GM18499 (cell line): ENCODE data around the gene SLC26A1.

Experiments used
- ATAC-seq: cut with Tn5 transposase; IDR thresholded peaks from one replicate; pipeline ENCODE4 v1.9.1; 2021; ENCODE audit warnings: moderate number of reproducible peaks; ENCODE audit not compliant: insufficient read depth, unreplicated experiment

SLC26A1 gene

GRCh38 chr4:957231-957580, 36.0 kb downstream of the SLC26A1 start:
- ATAC-seq: no peak

DNA sequence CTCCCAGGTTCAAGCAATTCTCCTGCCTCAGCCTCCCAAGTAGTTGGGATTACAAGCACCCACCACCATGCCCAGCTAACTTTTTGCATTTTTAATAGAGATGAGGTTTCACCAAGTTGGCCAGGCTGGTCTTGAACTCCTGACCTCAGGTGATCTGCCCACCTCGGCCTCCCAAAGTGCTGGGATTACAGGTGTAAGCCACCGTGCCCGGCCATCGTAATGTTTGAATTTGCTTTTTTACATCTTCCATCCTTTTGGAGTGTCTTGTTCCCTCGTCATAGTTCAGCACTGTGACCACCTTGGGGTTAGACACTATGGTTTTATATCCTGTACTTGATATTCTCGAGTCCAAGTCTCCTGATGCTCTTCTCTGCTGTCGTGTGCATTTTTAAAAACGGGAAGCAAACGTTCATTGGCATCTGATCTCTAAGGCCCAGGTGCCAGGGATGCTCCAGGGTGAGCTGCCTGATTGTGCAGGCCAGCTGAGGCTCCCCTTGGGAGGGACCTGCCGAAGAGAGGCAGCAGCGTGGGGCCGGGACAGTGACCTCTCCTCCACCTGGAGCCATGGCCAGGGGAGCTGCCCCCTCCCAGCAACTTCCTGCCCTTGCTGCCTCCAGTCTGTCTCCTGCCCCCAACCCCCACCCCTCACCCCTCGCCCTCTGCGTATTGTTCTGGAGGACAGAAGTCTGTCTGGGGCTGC, 36.5 kb downstream of the SLC26A1 start:
- no peak for ATAC-seq

- ATAC-seq: no peak
These were observed 37.2 kb downstream of the SLC26A1 start for GRCh38 chr4:955931-956381.

DNA sequence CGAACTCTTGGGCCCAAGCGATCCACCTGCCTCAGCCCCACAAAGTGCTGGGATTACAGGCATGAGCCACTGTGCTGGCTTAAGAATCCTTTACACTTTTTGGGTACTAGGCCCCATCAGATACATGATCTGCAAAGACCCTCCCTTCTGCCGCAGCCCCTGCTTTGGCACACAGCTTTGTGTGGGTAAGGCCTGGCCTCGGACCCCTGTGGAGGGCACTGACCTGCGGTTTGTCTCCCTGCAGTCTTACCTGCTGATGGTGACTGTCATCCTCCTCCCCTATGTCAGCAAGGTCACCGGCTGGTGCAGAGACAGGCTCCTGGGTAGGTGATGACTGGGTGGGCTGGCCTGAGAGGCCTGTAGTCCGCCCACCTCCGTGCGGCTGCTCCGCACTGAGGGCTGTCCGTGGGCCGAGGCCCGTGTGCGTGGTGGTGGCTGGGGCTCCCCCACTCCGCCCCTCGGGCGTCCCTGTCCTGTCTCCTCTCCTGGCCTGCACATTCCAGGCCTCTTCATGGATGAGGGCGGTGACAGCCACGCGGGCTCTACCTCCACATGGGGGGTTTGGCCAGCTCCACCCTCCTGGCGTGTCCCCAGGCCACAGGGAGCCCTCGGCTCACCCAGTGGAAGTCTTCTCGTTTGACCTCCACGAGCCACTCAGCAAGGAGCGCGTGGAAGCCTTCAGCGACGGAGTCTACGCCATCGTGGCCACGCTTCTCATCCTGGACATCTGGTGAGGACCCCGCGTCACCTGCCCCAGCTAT, 37.9 kb downstream of the SLC26A1 start:
- ATAC-seq: no peak

DNA sequence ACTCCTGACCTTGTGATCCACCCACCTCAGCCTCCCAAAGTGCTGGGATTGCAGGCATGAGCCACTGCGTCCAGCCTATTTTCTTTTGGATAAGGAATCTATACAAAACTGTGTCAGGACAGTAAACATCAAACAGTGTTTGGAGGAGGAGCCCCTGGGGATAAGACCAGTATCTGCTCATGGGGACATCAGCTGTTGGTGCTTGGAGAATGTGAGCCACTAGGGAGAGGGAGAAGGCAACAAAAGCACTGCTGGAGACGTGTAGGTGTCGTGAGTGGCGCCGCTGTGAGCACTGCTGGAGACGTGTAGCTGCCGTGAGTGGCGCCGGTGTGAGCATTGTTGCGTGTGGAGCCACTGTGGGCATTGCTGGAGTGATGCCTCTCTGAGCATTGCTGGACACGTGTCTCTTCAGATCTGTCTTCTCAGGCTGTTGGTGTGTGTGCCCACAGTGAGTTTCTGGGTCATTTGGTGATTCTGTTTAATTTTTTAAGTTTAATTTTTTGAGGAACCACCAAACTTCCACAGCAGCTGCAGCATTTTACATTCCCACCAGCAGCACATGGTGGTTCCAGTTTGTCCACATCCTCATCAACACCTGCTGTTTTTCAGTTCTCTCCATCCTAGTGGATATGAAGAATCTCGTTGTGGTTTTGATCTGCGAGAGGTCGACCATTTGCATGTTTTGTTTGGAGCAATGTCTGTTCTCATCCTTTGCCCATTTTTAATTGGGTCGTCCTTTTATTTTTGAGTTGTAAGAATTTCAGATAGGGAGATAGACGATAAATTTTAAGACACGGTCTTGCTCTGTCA, 38.8 kb downstream of the SLC26A1 start:
- no peak for ATAC-seq

GRCh38 chr4:953574-953915, 39.7 kb downstream of the SLC26A1 start:
- ATAC-seq: no peak

GRCh38 chr4:952881-953573, 40.2 kb downstream of the SLC26A1 start:
- ATAC-seq: no peak

- ATAC-seq: no peak
These were observed 41.4 kb downstream of the SLC26A1 start for GRCh38 chr4:951594-952468.

DNA sequence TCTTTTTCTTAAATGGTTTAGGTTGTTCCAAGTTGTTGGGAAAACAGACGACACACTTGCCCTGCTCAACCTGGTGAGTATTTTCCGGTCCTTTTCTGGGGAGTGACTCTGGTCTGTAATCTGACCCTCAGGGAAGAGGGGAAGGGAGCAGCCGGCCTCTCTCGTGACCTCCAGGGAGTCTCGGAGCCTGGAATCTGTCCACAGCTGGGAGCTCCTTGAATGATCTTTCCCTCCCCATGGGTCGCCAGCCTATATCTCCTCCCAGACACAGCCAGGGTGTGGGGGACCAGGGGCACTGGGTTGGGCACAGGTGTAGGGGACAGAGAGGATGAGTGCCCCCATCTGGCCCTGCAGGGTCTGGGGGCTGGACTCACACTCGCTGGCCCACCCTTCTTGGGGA, 42.0 kb downstream of the SLC26A1 start:
- no peak for ATAC-seq

DNA sequence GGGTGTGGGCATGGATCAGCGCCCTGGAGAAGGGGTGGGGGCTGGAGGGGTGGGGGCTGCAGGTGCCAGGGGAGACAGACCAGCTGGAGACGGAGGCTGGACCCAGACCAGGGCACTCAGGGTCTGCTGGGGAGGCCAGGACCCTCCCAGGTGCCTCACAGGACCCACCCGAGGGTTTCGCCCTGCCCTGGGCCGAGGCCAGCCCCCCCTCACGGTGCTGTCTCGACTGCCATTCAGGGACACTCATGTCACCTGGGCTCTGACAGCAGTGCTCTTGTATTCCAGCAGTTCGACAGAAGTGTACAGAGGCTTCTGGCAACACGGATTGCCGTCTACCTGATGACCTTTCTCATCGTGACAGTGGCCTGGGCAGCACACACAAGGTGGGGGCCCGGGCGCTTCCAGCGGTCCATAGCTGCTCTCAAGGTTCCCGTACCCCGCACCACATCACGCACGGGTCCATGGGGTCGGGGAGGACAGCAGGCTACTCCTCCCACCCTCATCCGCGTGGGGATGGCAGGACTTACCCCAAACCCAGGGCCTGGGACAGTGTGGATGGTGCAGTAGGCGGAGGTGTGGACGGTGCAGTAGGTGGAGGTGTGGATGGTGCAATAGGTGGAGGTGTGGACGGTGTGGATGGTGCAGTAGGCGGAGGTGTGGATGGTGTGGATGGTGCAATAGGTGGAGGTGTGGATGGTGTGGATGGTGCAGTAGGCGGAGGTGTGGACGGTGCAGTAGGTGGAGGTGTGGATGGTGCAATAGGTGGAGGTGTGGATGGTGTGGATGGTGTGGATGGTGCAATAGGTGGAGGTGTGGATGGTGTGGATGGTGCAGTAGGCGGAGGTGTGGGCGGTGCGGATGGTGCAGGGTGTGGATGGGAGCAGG, 42.8 kb downstream of the SLC26A1 start:
- no peak for ATAC-seq

DNA sequence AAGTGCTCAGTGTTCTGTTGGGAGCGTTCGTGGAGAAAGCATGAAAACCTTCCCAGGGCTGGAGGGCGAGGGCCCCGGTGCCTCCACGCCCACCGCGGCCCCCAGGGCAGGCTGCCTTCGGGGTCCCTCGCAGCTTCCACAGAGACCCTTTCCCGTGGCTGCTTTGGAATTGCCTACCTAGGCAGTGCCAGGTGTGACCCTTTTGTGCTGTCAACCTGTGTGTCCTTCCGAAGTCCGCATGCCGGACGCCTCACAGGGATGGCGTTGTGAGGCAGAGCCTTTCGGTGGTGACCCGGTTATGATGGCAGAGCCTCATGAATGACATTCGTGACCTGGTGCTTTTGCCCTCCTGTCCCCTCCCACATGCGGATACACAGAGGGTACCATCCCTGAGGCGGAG, 43.5 kb downstream of the SLC26A1 start:
- no peak for ATAC-seq

DNA sequence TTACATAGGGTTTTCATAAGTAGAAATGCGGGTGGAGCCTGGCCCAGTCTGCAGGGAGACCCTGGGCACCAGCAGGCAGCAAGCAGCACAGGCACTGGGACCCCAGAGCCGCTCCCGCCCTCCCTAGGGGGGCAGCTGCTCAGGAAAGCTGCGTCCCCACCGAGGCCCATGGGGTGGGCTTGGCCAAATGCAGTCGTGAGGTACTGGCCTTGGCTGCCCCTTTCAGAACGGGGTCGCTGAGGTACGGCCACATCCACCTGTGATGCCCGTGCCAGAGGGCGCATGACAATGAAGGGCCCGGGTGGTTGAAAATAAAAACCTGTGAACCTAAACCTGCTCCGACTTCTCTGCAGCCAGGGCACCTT, 44.3 kb downstream of the SLC26A1 start:
- no peak for ATAC-seq

GRCh38 chr4:948101-948935, 44.9 kb downstream of the SLC26A1 start:
- ATAC-seq: no peak

- ATAC-seq: no peak
These were observed 45.7 kb downstream of the SLC26A1 start for GRCh38 chr4:947491-947971.

GRCh38 chr4:946517-947471, 46.4 kb downstream of the SLC26A1 start:
- no peak for ATAC-seq

DNA sequence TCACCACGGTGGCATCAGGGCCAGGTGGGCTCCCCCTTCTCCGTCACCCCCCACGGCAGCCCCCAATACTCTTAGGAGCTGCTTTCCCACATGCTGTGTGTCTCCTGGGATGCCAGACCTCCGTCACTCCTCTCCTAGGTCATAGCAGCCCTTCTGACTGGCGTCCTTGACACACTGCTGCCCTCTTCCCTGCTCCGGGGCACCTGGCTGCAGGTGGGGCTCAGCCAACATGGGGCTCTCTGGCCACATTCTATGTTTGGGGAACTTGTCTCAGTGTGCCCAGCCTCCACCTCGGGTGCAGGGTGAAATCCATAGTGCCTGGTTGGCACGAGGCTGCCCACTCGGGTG, 47.1 kb downstream of the SLC26A1 start:
- no peak for ATAC-seq
